ENCODE data around the gene PGAM2.
A peak's percentile ranks its signal among the peaks of the same experiment; 100 is the strongest.

PGAM2 gene

DNA sequence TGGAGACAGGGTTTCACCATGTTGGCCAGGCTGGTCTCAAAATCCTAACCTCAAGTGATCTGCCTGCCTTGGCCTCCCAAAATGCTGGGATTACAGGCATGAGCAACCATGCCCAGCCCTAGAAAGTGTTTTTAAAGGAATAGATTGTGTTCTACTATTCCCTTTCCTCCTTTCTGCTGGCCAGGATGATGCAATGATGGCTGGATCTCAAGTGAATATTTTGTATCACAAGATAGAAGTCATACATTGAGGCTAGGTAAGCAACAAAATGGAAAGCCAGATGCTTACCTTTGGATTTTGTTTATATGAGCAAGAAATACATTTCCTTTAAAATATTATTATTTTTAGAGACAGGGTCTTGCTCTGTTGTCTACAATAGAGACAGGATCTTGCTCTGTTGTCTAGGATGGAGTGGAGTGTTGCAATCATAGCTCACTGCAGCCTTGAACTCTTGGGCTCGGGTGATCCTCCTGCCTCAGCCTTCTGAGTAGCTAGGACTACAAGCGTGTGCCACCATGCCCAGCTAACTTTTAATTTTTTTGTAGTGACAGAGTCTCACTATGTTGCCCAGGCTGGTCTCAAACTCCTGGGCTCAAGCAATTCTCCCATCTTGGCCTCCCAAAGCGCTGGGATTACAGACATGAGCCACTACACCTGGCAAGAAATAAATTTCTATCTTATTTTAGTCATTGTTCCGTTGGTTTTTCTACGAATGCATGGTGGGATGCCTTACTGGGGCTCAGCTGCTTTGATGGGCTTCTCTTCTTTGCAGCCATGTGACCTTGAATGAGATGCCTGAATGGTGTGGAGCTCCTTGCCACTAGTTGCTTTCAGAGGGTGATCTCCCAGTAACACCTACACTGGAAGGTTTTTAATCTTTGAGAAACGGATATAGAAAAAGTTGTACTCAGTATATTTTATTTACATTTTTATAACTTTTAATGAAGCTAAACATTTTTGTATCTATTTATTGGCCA, 33.0 kb upstream of the PGAM2 start:
- peaks cover 1% of the 10 kb centered on the region for H3K27me3 Mint-ChIP-seq (ENCODE audit: low read depth)
- H3K4me3 Mint-ChIP-seq, result peak overlapping the region; percentile 41
- peaks cover 2% of the 10 kb centered on the region for H3K9me3 Mint-ChIP-seq
- no peak for DNase-seq (ENCODE audit: low spot score)
- peak overlapping the region; percentile 88 for H3K27ac Mint-ChIP-seq
- H3K36me3 Mint-ChIP-seq (ENCODE audit: low read depth), result peaks cover 1% of the 10 kb centered on the region
- peaks cover 24% of the 10 kb centered on the region for H3K4me1 Mint-ChIP-seq (ENCODE audit: low read depth)

DNA sequence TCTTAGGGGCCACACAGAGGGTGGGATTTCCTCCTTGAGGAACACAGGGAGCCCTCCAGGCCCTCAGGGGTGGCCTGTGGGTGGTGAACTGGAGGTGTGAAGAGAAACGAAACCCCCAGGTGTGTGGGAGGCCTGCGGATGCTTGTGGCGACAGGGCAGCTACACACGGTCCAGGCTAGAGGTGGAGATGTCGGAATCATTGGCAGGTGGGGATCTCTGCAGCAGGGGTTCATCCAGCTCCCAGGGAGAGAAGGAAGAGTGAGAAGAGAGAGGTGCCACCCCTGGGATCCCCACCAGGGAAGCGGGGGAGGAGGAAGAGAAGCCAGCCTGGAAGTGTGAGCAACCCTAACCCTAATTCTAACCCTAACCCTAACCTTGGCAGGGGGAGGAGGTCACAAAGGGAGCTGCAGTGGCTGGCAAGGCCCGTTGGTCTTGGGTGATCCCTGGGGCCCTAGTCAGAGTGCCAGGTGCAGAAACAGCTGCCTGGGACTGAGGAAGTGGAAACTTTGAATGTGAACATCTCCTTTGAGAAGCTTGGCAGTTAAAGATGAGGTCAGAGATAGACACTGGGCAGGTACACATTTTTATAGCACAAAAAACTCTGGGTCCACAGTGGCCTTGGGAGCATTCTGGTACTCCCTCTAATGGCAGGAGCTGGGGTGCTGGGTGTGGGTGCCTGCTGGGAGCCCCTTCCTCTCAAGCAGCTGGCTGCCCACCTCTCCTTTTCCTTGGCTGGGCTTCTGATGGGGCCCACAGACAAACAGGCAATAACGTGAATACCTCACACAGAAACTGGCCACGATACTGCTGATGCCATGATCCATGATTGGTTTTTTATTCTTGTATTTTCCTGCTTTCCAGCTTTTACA, 31.9 kb upstream of the PGAM2 start:
- Mint-ChIP-seq H3K27ac (peak overlapping the region; percentile 88), H3K27me3 (ENCODE audit: low read depth) (no peaks in the 10 kb centered on the region), H3K4me3 (peak overlapping the region; percentile 41), H3K4me1 (ENCODE audit: low read depth) (peaks cover 24% of the 10 kb centered on the region), H3K9me3 (peaks cover 6% of the 10 kb centered on the region), H3K36me3 (ENCODE audit: low read depth) (peaks cover 6% of the 10 kb centered on the region)
- DNase-seq (ENCODE audit: low spot score), result peak; percentile 55

DNA sequence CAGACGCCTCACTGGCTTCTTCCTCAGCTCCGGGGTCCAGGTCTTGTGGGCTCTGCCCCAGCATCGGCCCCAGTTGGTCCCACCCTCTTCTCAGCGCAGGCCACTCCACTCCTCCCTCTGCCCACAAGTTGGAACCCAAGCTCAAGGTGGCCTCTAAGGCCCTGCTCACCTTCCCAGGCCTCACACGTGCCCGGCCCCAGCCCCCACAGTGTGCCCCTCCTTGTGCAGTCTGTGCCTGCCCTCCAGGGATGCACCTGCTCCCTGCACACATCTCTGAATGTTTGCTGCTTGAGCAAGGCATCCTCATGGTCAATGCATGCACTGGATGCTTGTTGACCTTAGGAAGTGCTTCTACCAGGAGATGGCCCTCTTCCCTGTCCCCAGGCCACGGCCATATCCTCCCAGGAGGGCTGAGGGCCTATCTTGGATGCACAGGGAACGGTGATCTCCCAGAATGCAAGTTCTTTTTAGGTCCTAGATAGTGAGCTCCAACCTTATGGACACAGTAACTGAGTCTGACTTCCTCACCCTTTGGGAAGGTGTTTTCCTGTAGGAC, 31.0 kb upstream of the PGAM2 start:
- Mint-ChIP-seq H3K27me3 (ENCODE audit: low read depth) (no peaks in the 10 kb centered on the region), H3K4me1 (ENCODE audit: low read depth) (peaks cover 24% of the 10 kb centered on the region), H3K27ac (peak overlapping the region; percentile 88), H3K9me3 (peaks cover 6% of the 10 kb centered on the region), H3K4me3 (peak overlapping the region; percentile 41), H3K36me3 (ENCODE audit: low read depth) (peaks cover 6% of the 10 kb centered on the region)
- DNase-seq (ENCODE audit: low spot score), result no peak

DNA sequence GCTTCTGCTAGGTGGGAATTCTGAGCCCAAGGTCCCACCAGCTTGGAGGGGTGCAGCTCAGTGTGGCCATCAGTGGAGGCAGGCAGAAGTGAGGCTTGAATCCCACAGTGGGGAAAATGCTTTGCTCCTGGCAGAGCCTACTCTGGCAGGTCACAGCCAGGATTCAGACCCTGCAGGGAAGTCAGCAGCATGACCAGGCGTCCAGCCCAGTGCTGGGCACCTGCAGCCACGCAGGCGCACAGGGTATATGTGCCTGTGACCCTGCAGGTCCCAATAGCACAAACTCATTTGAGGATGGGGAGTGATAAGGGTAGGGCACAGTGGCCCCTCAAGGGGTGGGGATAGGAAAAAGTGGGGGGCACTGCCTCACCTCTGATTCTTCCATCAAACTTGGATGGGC, 30.4 kb upstream of the PGAM2 start:
- peaks cover 1% of the 10 kb centered on the region for H3K27me3 Mint-ChIP-seq (ENCODE audit: low read depth)
- H3K9me3 Mint-ChIP-seq, result peaks cover 6% of the 10 kb centered on the region
- peaks cover 24% of the 10 kb centered on the region for H3K4me1 Mint-ChIP-seq (ENCODE audit: low read depth)
- H3K36me3 Mint-ChIP-seq (ENCODE audit: low read depth), result peaks cover 6% of the 10 kb centered on the region
- peak overlapping the region; percentile 49 for H3K27ac Mint-ChIP-seq
- DNase-seq (ENCODE audit: low spot score), result no peak
- no peak overlapping the region for H3K4me3 Mint-ChIP-seq

DNA sequence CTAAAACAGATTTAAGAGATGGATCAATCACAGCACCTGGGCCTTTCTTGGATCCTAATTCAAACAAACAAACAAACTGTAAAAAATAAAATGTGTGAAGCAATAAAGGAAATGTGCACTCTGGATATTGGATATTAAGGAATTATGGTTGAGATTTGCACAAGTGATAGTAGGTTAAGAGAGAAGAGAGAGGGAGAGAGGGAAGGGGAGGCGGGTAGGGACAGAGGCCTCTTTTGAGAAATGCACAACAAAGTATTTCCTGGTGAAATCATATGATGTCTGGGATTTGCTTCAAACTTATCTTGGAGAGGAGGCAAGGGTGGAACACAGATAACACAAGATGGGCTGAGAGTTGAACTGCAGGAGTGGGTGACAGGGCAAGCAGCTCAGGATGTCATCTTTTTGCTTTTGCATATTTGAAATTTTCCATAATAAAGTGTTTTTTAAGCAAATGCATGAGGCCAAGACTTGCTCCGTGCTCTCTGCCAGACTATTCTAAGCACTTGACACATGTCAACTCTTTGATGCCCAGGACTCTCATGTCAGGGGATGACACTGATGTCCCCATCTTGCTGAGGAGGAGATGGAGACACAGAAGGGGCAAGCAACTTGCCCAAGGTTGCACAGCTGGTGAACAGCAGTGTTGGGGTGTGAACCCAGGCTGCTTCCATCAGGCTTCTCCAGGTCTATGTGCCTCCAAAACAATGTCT, 29.7 kb upstream of the PGAM2 start:
- H3K4me3 Mint-ChIP-seq, result no peak overlapping the region

DNA sequence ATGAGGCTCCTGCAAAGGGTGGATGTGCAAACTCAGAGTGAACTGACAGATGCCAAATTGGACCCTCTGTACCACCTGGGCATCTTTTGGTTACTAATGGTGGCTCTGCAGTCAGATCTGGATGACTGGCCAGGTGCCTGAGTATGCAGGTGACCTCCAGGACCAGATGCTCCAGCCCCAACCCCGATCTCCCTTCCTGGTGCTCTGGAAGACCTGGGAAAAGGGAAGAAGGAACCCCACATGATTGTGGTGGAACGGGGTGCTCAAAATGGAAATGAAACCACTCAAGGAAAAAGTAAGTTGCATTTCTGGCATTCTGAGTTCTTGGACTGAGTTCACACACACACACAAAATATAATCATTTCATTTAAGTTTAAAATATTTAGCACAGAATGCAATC, 29.0 kb upstream of the PGAM2 start:
- DNase-seq (ENCODE audit: low spot score), result no peak
- Mint-ChIP-seq H3K9me3 (peaks cover 6% of the 10 kb centered on the region), H3K4me1 (ENCODE audit: low read depth) (peaks cover 24% of the 10 kb centered on the region), H3K27me3 (ENCODE audit: low read depth) (peaks cover 2% of the 10 kb centered on the region), H3K27ac (no peak overlapping the region), H3K36me3 (ENCODE audit: low read depth) (peaks cover 6% of the 10 kb centered on the region), H3K4me3 (no peak overlapping the region)

More for the DNA sequence above, 29.7 kb upstream of the PGAM2 start:
- H3K36me3 Mint-ChIP-seq (ENCODE audit: low read depth), result peaks cover 6% of the 10 kb centered on the region
- peaks cover 6% of the 10 kb centered on the region for H3K9me3 Mint-ChIP-seq
- peaks cover 2% of the 10 kb centered on the region for H3K27me3 Mint-ChIP-seq (ENCODE audit: low read depth)
- peak overlapping the region; percentile 49 for H3K27ac Mint-ChIP-seq
- no peak for DNase-seq (ENCODE audit: low spot score)
- H3K4me1 Mint-ChIP-seq (ENCODE audit: low read depth), result peaks cover 24% of the 10 kb centered on the region

DNA sequence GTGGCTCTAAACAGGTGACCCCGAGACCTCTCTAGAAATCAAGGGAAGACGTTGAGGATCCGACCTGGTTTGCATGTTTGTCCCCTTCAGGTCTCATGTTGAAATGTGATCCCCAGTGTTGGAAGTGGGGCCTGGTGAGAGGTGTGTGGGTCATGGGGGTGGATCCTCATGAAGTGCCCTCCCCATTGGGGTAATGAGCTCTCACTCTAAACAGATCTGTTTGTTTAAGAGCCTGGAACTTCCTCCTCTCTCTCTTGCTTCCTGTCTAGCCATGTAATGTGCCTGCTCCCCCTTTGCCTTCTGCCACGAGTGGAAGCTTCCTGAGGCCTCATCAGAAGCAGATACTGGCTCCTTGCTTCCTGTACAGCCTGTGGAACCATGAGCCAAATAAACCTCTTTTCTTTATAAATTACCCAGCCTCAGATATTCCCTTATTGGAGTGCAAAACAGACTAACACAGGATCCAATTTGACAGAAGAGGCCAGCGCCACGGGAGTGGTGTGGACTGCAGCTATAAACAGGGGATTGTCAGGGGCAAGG, 27.8 kb upstream of the PGAM2 start:
- Mint-ChIP-seq H3K9me3 (peaks cover 6% of the 10 kb centered on the region), H3K27me3 (ENCODE audit: low read depth) (peaks cover 2% of the 10 kb centered on the region), H3K4me1 (ENCODE audit: low read depth) (peaks cover 22% of the 10 kb centered on the region), H3K27ac (peak overlapping the region; percentile 53), H3K36me3 (ENCODE audit: low read depth) (peaks cover 6% of the 10 kb centered on the region), H3K4me3 (no peak overlapping the region)
- no peak for DNase-seq (ENCODE audit: low spot score)

DNA sequence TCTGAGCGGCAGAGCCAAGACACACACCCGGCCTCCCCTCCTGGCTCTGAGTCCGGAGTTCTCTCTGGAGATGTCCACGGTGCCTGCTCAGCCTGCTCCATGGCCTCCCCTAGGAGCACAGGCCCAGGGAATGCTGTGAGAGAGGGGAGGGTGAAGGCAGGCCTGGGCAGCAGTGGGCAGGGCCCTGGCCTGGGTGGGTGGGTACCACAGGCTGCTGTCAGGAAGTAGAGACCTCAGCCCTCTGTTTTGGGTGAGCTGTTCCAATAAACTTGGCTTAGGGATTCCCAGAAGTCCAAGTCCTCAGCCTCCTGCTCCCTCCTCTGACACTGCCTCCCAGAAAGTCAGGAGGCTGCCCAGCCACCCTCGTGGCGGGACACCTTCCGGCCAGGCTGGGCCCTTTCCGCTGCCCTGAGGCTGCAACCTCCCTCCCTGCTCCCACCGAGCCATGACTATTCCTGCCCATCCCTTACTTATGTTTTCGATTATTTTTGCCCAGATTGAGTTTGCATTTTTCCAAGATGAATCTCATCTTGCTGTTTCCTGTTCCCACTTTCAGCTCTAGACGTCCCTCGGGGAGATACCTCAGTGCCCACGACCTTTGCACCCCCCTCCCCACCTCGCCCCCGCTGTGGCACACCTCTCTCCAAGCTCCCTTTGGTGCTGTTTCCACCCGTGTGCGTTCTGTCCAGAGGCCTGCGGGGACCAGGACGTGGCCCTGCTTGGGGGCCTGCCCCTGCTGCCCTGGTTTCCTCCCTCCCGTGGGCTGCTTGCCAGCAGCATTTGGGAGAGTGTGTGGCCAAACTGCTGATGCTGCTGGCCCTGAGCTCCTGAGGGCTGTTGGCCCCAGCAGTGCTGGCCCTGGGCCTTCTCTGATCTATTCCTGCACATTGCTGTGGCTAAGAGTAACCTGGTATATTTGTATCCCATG, 22.8 kb upstream of the PGAM2 start:
- peaks cover 2% of the 10 kb centered on the region for H3K36me3 Mint-ChIP-seq (ENCODE audit: low read depth)
- peaks cover 2% of the 10 kb centered on the region for H3K9me3 Mint-ChIP-seq
- no peak overlapping the region for H3K4me3 Mint-ChIP-seq
- no peak overlapping the region for H3K27ac Mint-ChIP-seq
- peaks cover 2% of the 10 kb centered on the region for H3K27me3 Mint-ChIP-seq (ENCODE audit: low read depth)
- peaks cover 2% of the 10 kb centered on the region for H3K4me1 Mint-ChIP-seq (ENCODE audit: low read depth)
- no peak for DNase-seq (ENCODE audit: low spot score)

DNA sequence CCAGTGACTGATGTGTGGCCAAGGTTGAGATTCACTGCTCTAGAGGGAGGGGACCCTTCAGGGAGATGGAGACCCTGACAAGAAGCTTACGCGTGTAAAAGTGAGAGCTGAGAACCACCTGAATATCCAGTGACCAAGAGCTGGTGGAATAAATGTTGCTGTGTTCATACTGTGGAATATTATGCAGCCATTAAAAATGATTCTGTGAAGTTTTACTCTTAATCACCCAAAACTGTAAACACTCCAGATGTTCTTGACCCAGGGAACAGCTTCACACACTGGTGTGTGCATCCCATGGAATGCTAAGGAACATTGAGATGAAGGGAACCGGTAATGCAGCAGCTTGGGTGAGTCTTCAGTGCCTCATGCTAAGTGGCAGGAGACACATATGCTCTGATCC, 21.3 kb upstream of the PGAM2 start:
- no peak overlapping the region for H3K4me3 Mint-ChIP-seq
- H3K27ac Mint-ChIP-seq, result no peak overlapping the region
- no peak for DNase-seq (ENCODE audit: low spot score)
- no peaks in the 10 kb centered on the region for H3K36me3 Mint-ChIP-seq (ENCODE audit: low read depth)
- H3K4me1 Mint-ChIP-seq (ENCODE audit: low read depth), result peaks cover 6% of the 10 kb centered on the region
- no peaks in the 10 kb centered on the region for H3K9me3 Mint-ChIP-seq
- peaks cover 2% of the 10 kb centered on the region for H3K27me3 Mint-ChIP-seq (ENCODE audit: low read depth)

DNA sequence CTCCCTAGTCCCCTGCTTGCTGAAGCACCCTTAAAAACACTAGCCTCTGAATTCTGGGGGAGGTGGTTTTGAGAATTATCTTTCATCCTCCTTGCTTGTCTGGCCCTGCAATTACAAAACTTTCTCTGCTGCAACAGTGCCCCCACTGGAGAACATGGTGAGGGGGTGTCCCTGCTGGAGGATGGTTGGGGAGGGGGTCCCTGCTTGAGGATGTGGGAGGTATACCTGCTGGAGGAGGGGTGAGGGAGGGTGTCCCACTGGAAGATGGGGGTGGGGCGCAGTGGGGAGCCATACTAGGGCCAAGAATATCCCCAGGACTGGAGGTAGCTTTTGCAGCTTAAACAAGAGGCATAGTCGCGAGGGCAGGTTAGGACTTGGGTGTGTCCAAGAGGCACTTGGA, 20.2 kb upstream of the PGAM2 start:
- peaks cover 7% of the 10 kb centered on the region for H3K36me3 Mint-ChIP-seq (ENCODE audit: low read depth)
- DNase-seq (ENCODE audit: low spot score), result no peak
- H3K27ac Mint-ChIP-seq, result no peak overlapping the region
- no peaks in the 10 kb centered on the region for H3K9me3 Mint-ChIP-seq
- H3K4me1 Mint-ChIP-seq (ENCODE audit: low read depth), result peaks cover 14% of the 10 kb centered on the region
- H3K4me3 Mint-ChIP-seq, result no peak overlapping the region
- H3K27me3 Mint-ChIP-seq (ENCODE audit: low read depth), result no peaks in the 10 kb centered on the region

DNA sequence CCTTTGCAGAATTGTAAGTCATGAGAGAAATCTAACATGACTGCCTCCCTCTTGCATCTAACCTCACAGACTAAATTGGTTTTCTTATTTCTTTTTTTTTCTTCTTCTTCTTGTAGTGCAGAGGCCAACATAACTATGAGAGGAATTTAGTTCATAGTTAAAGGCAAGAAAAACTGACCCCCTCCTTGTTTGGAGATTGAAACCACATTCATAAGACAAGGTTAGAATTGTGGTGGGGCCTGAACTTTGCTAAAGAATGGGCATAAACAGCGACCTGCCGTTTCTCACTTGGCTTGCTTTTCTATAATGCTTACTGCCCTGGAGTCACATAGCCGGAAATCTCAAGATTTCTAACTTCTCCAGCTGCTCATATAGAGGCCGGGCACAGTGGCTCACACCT, 19.3 kb upstream of the PGAM2 start:
- Mint-ChIP-seq H3K9me3 (no peaks in the 10 kb centered on the region), H3K27me3 (ENCODE audit: low read depth) (no peaks in the 10 kb centered on the region), H3K4me3 (no peak overlapping the region), H3K36me3 (ENCODE audit: low read depth) (peaks cover 7% of the 10 kb centered on the region), H3K27ac (no peak overlapping the region), H3K4me1 (ENCODE audit: low read depth) (peaks cover 14% of the 10 kb centered on the region)
- no peak for DNase-seq (ENCODE audit: low spot score)

DNA sequence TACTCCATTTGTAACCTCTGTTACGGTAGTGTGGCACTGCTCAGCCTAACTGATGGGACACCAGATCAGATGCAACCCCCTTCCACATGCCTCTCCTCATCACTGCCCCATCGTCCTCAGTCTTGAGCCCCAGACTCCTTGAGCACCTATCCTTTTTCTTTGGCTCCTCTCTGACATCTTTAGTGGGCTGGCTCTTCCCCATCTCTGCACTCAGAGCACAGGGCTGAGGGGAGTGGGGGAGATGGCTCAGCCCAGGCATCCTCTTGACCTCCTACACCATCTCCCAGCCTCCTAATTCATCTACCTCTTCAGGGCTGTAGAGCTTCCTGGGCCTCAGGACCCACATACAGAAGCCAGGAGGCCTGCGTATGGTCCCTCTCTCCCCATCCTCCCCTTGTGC, 18.4 kb upstream of the PGAM2 start:
- DNase-seq (ENCODE audit: low spot score), result no peak
- Mint-ChIP-seq H3K27me3 (ENCODE audit: low read depth) (no peaks in the 10 kb centered on the region), H3K27ac (no peak overlapping the region), H3K9me3 (no peaks in the 10 kb centered on the region), H3K4me3 (peak overlapping the region; percentile 37), H3K36me3 (ENCODE audit: low read depth) (peaks cover 7% of the 10 kb centered on the region), H3K4me1 (ENCODE audit: low read depth) (peaks cover 14% of the 10 kb centered on the region)

Measured in T-helper 2 cell treated with Interferon-gamma antibody and Interleukin-4, amounts not matched to agents 5 μg/mL and 100 μg/mL, for 36 hours (primary cell).